Gastroesophageal sphincter (tissue), 3 donors: ENCODE data around the gene AGR2.

Experiments
- CTCF ChIP-seq, 4 experiments: fragments of 200-600 bp in 2 of 4; fragments of 450-650 bp in 2 of 4; sonication (generic) in 1 of 4; IDR thresholded peaks; one replicate each; pipeline ENCODE4 v1.5.1; 2017 to 2019; ENCODE audit warnings: antibody characterized with exemption in 4 of 4, mild to moderate bottlenecking in 2 of 4, moderate library complexity in 2 of 4
- POLR2AphosphoS5 ChIP-seq: sonication (generic); formaldehyde crosslinking; IDR thresholded peaks from one replicate; pipeline ENCODE4 v1.6.1; 2017; ENCODE audit warnings: antibody characterized with exemption

GRCh38 chr7:16846601-16847165, 41.9 kb upstream of the AGR2 start:
- no peak for TF ChIP-seq POLR2AphosphoS5
- TF ChIP-seq CTCF (IDR thresholded peaks at IDR 0.05), result no peak
